MG63 (cell line): ENCODE data around the gene ATG4D. TPM values are rescaled to one million over a fixed set of nuclear protein-coding genes. Genes with fewer than 3 reads are reported as not detected.
"Not testable (repeated sequence)": the region's sequence is repeated elsewhere in the genome, so short reads cannot be mapped to it uniquely, and the experiment has no call there.

Source experiments
- DNase-seq: peaks from one replicate; pipeline ENCODE4 v3.0.0-alpha.2; 2020
- H3K27me3 ChIP-seq: fragments of 250-450 bp; sonication (Bioruptor Pico); 2 replicates; pipeline ENCODE4 v1.5.1; 2020; ENCODE audit warnings: mild to moderate bottlenecking, moderate library complexity
- H3K36me3 ChIP-seq: fragments of 250-450 bp; sonication (Bioruptor Pico); 2 replicates; pipeline ENCODE4 v1.5.1; 2020; ENCODE audit warnings: mild to moderate bottlenecking, moderate library complexity
- H3K4me3 ChIP-seq: fragments of 250-450 bp; sonication (Bioruptor Pico); 2 replicates; pipeline ENCODE4 v1.5.1; 2020; ENCODE audit warnings: mild to moderate bottlenecking, moderate library complexity
- H3K9me3 ChIP-seq: fragments of 250-450 bp; sonication (Bioruptor Pico); 2 replicates; pipeline ENCODE4 v1.5.1; 2020; ENCODE audit warnings: mild to moderate bottlenecking, moderate library complexity
- total RNA-seq: library from RNA; depleted of rRNA; stranded (reverse); fragments of >200 nt; shearing (Covaris generic); gene quantifications from 2 replicates; pipeline ENCODE4 v1.2.3, GENCODE V29; 2014; ENCODE audit warnings: low replicate concordance

The ATG4D gene
- total RNA-seq, 1 experiment from 2014 or later = 27.0 TPM

DNA sequence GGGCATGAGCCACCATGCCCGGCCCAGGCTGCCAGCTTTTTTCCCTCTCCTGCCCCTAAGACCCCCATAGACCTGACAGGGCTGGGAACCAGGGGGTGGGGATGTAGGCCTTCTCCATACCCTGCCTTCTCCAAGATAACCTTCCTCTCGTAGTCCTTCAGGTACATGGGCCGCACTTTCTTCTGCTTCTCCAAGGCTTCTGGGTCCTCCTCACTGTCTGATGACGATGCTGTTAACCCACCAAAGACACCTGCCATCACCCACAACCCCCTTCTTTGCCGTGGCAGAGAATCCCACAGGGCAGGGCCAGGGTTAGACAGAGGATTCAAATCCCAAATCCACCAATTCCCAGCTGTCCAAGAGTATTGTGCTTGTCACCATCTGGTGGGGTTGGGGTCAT, 18.9 kb downstream of the ATG4D start:
- no peaks in the 10 kb centered on the region for H3K9me3 ChIP-seq
- peaks cover 76% of the 10 kb centered on the region for H3K36me3 ChIP-seq
- H3K4me3 ChIP-seq = no peak overlapping the region
- no peak for DNase-seq
- H3K27me3 ChIP-seq = no peaks in the 10 kb centered on the region

DNA sequence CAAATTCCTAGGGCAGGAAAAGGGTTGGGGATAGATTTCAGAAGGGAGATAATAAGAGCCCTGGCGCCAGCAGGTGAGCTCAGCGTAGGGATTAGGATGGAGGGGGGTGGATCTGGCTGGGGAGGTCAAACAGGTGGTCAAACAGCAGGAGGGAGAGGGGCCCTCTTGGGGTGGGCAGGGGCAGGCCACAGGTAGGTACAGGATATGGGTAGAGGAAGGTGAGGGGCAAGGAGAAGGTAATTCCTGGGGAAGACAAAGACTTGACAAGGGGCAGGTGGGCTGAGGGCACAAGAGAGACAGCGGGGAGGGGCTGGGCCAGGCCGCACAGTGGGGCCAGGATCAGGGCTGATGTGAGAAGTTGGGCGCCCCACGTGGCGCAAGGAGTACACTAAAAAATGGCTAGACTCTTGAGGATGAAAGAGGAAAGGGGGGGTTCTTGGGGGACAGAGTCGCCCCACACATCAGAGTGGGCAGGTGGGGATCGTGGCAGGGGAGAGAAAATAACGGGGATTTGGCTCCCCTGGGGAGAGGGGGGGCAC, 21.4 kb downstream of the ATG4D start:
- DNase-seq = peak; percentile 73
- peaks cover 52% of the 10 kb centered on the region for H3K36me3 ChIP-seq
- H3K4me3 ChIP-seq = peak overlapping the region; percentile 79
- no peaks in the 10 kb centered on the region for H3K27me3 ChIP-seq
- no peaks in the 10 kb centered on the region for H3K9me3 ChIP-seq

DNA sequence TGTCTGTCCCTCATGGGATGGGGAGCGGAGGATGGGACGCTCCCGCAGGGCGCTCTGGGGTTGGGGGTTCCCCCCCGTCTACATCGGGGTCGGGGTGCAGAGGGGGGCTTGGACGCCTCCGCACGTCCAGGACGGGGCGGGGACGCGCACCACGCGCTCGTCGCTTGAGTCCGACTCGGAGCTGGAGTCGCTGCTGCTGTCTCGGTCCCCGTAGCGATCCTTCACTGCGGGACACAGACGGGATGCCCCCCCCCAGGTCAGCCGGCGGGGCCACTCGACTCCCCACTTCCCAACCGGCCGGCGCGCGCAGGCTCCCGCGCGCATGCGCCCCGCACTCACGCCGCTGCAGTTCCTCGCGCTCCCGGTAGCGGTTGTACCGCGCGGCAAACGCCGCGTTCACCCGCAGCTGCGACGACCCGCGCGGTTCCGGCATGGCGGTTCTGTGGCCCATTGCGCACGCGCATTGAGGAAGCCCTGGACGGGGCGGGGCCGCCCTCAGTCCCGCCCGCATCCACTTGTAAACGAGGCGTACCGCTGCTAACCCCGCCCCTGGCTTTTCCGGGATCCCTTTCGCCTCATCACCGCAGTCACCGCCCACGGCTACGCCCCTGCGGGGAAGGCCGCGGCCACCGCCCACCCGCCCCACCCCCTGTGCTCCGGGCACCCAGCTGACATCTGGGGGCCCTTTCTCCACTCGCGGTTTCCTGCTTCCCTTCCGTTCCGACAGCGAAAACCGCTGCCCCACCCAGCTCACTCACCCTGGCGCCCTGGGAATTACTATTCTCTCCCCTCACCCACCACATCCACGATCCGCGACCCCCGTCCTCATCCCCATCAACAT, 22.1 kb downstream of the ATG4D start, which contains the start of gene KRI1:
Gene KRI1, minus strand, starts transcription at position 444 of the 841 bp plus-strand sequence. Its CDS starts 11 bp downstream, at position 433.
- H3K9me3 ChIP-seq = no peaks in the 10 kb centered on the region
- H3K36me3 ChIP-seq = peaks cover 45% of the 10 kb centered on the region
- no peaks in the 10 kb centered on the region for H3K27me3 ChIP-seq
- H3K4me3 ChIP-seq = peak within 1 kb of the TSS; percentile 79
- DNase-seq = peak; percentile 99

DNA sequence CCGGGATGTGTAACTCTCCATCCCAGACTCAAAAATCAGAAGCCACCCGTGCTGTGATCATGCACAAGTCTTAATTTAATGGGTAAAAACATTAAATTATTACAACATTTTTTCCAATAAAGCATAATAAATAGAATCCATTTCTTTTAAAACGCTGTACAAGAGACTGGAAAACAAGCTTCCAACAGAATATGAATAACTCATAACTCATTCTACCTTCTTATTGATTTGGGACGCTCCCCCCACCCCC, 22.6 kb downstream of the ATG4D start:
- DNase-seq = no peak
- Histone ChIP-seq H3K27me3 (no peaks in the 10 kb centered on the region), H3K4me3 (peak overlapping the region; percentile 79), H3K36me3 (peaks cover 39% of the 10 kb centered on the region), H3K9me3 (no peaks in the 10 kb centered on the region)

DNA sequence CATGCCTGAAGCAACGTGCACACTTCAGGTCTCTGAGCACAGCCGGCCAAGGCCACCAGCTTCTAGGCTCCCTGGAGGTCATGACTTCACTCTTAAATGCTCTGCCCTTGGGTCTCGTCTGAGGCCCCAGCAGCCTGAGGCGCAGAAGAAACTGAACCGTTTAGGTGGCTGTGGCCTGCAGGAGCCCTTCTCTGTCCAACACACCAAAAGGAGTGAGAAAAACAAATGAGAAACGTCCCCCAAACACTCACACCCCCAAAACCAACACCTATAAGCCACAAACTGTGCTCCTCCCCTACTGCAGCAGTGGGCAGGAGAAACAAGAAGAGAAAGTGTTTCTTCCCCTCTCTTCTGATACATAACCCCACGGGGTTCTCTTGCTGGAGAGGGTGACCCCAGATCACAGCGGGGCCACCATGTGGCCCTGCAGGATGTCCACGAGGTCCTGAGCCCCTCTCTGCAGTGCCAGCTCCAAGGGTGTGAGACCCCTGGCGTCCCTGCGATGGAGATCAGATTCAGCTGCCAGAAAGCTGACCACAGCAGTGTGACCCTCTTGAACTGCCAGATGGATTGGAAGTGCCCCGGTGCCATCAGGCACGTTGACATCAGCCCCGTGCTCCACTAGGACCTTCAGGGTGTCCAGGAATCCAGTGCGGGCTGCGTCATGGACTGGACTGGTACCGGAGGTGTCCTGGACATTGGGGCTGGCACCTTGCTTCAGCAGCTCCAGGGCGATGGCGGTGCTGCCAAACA, 23.1 kb downstream of the ATG4D start:
- no peak for DNase-seq
- H3K4me3 ChIP-seq = peak overlapping the region; percentile 79
- no peaks in the 10 kb centered on the region for H3K27me3 ChIP-seq
- H3K9me3 ChIP-seq = no peaks in the 10 kb centered on the region
- H3K36me3 ChIP-seq = peaks cover 34% of the 10 kb centered on the region

DNA sequence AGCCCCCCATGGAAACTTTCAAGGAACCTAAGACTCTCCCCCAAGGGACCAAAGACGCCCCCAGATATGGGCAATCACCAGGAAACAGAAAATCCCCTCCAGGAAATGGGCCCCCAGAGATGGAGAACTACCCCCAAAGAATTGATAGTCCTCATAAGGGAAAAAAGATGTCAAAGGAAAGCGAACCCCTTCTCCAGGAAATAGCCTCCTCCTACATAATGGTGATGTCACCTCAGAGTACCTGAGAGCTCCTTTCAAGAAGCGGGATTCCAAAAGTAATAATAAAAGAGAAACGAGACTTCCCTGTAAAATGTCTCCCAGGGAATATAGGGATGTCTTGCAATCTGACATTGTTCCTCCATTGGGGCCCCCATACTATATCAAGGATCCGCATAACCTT, 24.0 kb downstream of the ATG4D start:
- no peak for DNase-seq

DNA sequence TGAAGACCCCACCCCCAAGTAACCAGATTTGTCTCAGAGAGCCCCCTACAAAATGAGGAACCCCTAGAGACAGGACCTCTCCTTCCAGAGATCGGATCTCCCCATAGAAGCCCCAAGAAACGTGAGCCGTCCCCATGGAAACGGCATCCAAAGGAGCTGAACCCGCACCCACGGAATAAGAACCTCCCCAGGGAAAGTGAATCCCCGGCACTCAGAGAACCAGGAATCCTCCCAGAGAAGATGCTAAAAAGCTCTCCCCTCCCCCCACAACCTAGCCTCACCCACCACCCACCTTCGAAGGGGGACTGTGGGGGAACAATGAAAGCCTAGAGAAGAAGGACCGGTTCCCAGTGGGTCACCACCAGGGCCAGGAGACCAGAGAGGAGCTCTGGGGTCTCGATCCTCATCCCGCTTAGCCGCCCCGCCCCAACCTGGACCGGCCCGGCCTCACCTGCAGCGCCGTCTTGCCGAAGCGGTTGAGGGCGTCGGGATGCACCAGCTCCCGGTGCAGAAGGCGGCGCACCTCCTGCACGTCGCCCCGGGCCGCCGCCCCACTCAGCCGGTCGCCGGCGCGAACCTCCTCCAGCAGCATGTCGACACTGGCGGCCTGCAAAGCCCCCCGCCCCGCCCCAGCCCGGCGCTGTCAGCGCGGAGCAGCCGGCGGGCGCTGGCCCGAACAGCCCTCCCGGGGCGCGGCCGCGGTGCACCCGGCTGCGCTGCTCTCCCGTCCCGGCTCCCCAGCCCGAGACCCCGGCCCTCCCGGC, 24.5 kb downstream of the ATG4D start:
- no peak for DNase-seq
- Histone ChIP-seq H3K9me3 (no peaks in the 10 kb centered on the region), H3K4me3 (peak overlapping the region; percentile 58), H3K36me3 (peaks cover 20% of the 10 kb centered on the region), H3K27me3 (no peaks in the 10 kb centered on the region; the same call in 1 of the 2 replicates)

More for the DNA sequence above, 24.0 kb downstream of the ATG4D start:
- H3K36me3 ChIP-seq = peaks cover 26% of the 10 kb centered on the region
- H3K9me3 ChIP-seq = no peaks in the 10 kb centered on the region
- peak overlapping the region; percentile 58 for H3K4me3 ChIP-seq
- no peaks in the 10 kb centered on the region; the same call in 1 of the 2 replicates for H3K27me3 ChIP-seq

DNA sequence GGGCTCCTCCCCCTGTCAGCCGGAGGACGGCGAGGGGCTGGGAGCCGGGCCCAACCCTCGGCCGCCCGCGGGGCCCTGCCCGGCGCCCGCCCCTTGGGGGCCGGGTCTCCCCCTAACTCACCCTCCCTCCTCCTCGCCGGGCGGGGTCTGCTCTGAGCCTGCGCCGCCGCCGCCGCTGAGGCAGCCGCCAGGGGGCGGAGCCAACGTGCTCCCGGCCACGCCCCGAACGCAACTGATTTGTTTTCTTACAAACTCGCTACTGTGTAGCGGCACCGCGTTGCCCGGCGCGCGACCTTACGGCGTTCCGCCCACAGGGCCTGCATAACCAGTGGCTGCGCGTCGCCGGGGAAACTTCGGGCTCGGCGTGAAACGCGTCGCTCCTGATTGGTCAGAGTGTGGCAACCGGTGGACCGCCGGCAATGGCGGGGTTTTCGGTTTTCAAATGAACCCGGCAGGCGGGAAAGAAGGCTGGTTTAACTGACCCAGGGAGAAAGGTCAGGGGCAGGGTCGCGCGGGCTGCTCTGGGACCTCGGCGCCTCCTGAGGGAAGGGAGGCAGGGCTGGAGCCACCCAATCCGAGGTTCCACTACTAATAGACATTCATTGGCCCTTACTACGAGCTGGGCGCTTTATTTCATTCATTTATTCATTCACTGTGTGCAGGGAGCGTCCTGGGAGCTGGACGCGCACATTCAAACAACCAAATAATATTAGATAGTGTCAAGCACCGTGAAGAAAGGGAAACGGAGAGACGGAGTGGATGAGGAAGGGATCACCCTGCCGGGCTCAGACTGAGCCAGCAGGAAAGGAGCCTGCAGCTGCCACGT, 25.3 kb downstream of the ATG4D start, which contains the start of gene CDKN2D:
Gene CDKN2D, minus strand, starts transcription at position 154 of the 826 bp plus-strand sequence. CDS start 326 bp downstream, outside the sequence.
- Histone ChIP-seq H3K4me3 (peak within 1 kb of the TSS; percentile 58), H3K9me3 (no peaks in the 10 kb centered on the region), H3K36me3 (peaks cover 13% of the 10 kb centered on the region), H3K27me3 (no peaks in the 10 kb centered on the region; the same call in 1 of the 2 replicates)
- peak; percentile 100 for DNase-seq

DNA sequence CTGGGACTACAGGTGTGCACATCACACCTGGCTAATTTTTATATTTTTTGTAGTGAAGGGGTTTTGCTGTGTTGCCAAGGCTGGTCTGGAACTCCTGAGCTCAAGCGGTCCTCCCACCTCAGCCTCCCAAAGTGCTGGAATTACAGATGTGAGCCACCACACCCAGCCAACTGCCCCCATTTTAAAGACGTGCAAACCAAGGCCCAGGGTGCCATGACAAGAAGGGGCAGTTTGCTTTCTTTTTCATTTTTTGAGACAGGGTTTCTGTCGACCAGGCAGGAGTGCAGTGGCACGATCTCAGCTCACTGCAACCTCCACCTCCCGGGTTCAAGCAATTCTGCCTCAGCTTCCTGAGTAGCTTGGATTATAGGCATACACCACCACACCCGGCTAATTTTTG, 30.1 kb downstream of the ATG4D start:
- not testable (repeated sequence) for H3K4me3 ChIP-seq, H3K36me3 ChIP-seq, DNase-seq, H3K9me3 ChIP-seq, H3K27me3 ChIP-seq

DNA sequence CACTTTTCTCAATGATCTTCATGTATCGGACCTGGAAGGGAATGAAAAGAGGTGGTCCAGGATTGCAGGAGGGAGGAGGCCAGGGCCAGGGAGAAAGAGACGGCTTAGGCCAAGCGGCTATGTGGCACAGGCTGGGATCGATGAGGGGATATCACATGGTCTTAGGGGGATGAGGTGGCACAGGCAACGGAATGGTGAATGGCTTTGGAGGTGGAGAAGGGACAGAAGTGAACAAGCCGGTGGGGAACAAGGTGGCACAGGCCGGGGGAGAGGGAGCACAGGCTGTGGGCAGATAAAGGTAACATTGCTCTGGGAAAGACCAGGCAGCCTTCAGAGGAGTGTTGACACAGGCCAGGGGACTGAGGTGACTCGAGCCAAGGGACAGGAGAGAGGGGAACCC, 30.8 kb downstream of the ATG4D start:
- no peak for DNase-seq
- Histone ChIP-seq H3K36me3 (no peaks in the 10 kb centered on the region), H3K27me3 (no peaks in the 10 kb centered on the region; the same call in 1 of the 2 replicates), H3K4me3 (no peak overlapping the region), H3K9me3 (no peaks in the 10 kb centered on the region)

DNA sequence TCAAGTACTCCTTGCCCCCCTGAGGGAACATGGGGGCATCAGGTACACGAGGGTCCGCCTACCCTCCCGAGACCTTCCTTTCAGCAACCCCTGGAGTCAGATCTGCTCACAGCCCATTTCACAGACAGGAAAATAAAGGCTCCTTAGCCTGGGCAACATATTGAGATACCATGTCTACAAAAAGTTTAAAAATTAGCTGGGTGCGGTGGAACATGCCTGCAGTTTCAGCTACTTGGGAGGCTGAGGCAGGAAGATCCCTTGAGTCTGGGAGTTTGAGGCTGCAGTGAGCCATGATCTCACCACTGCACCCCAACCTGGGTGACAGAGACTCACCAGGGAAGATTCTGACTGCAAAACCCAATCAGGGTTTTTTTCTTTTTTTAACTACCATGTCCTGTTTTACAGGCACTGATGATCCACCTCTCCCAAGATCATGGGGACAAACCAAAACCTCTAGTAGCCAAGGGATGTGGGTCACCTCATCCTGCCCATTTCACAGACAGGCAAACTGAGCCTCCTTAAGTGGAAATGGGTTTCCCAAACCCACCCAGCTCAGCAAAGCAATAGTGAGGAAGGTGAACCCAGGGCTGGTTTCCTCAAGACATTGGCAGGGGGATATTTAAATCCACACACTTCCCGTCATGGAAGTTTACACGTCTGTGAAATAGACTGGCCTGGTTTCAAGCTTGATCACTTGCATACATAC, 31.5 kb downstream of the ATG4D start:
- no peaks in the 10 kb centered on the region for H3K9me3 ChIP-seq
- no peak for DNase-seq

DNA sequence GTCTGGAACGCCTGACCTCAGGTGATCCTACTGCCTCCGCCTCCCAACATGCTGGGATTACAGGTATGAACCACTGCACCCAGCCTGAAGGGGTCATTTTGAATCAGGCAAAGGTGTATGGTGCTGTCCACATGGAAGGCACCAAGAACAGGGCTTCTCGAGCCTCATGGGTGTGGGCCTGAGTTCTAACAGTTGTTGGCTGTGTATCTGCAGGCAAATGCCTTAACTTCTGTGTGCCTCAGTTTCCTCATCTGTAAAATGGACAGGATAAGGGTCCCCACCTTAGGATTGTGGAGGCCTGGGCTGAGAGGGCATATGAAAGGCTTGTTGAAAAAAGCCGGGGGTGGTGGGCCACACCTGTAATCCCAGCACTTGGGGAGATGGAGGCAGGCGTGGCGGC, 34.2 kb downstream of the ATG4D start:
- H3K9me3 ChIP-seq = no peaks in the 10 kb centered on the region
- DNase-seq = no peak
- no peaks in the 10 kb centered on the region for H3K36me3 ChIP-seq
- H3K27me3 ChIP-seq = no peaks in the 10 kb centered on the region
- no peak overlapping the region for H3K4me3 ChIP-seq

More for the DNA sequence above, 31.5 kb downstream of the ATG4D start:
- H3K4me3 ChIP-seq = no peak overlapping the region
- no peaks in the 10 kb centered on the region for H3K36me3 ChIP-seq
- no peaks in the 10 kb centered on the region; the same call in 1 of the 2 replicates for H3K27me3 ChIP-seq

DNA sequence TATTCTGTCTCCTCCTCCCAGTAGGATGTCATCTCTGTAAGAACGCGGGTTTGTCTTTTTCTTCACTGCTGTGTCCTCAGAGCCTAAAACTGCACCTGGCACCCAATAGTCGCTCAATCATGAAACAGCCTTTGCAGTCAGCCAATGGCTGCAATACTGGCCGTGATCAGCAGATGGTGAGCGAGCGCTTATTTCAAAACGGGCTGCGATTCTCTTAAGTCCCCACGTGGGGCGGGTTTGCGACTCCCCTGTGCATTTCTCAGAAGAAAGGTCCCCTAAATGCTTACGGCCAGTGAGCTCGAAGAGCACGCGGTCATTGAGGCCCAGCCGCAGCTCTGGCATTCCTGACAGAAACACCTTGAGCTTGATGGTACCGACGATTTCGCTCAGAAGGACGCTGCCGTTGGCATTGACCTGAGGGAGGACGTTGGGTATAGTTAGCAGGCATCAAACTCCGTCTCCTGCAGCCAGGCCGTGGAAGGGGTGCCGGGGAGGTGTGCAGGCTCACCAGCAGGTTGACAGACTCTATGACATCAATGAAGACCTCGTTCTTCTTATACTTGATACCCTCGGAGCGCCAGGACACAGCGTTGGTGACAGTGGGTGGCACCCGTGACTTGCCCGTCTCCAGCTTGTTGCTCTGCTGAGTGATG, 37.4 kb downstream of the ATG4D start:
- Histone ChIP-seq H3K27me3 (peaks cover 4% of the 10 kb centered on the region; the same call in 1 of the 2 replicates), H3K36me3 (no peaks in the 10 kb centered on the region), H3K9me3 (no peaks in the 10 kb centered on the region), H3K4me3 (no peak overlapping the region)
- DNase-seq = peak; percentile 85

DNA sequence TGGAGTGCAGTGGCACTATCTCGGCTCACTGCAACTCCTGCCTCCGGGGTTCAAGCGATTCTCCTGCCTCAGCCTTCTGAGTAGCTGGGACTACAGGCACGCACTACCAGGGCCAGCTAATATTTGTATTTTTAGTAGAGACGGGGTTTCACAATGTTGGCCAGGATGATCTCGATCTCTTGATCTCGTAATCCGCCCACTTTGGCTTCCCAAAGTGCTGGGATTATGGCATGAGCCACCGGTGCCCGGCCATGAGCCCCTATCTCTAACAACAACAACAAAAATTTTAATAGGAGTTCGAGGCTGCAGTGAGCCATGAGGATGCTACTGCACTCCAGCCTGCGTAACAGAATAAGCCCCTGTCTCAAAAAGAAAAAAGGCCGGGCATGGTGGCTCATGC, 38.4 kb downstream of the ATG4D start:
- no peak overlapping the region for H3K4me3 ChIP-seq
- H3K36me3 ChIP-seq = no peaks in the 10 kb centered on the region
- no peak for DNase-seq
- H3K9me3 ChIP-seq = no peaks in the 10 kb centered on the region
- H3K27me3 ChIP-seq = peaks cover 9% of the 10 kb centered on the region
